Activated CD4-positive, CD25-positive, alpha-beta regulatory T cell treated with anti-CD3 and anti-CD28 coated beads, Interleukin-2, amount 50 U/mL, for 72 hours (primary cell): ENCODE measurements around the gene DEAF1.

ENCODE experiments used
- DNase-seq: peaks from one replicate; pipeline ENCODE4 v3.0.0; 2021

The DEAF1 gene

DNA sequence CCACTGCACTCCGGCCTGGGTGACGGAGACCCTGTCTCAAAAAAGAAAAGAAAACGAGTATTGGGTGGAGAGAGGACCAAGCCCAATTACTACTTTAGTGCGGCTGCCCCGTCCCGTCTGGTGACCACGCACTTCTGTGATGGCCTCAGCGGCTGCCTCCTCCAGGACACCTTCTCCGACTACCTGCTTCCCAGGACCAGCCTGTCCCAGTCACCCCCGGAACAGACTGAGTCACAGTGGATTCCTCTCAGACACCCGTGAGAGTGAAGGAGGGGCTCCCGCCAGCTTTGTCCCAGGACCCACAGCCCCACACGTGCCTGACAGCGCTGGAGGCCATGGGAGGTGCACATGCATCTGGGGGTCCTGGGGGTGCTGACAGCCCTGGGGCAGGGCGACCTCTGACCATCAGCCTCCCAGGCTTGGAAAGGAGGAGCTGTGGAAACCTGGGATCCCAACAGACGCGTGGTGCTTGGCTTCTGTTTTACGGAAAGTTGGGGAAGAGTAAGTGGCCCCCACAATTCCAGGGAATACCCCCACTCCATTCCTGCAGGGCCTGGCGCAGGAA is 53.1 kb downstream of the DEAF1 start:
- DNase-seq, result no peak

GRCh38 chr11:640021-640706 is 54.9 kb downstream of the DEAF1 start:
- no peak for DNase-seq

DNA sequence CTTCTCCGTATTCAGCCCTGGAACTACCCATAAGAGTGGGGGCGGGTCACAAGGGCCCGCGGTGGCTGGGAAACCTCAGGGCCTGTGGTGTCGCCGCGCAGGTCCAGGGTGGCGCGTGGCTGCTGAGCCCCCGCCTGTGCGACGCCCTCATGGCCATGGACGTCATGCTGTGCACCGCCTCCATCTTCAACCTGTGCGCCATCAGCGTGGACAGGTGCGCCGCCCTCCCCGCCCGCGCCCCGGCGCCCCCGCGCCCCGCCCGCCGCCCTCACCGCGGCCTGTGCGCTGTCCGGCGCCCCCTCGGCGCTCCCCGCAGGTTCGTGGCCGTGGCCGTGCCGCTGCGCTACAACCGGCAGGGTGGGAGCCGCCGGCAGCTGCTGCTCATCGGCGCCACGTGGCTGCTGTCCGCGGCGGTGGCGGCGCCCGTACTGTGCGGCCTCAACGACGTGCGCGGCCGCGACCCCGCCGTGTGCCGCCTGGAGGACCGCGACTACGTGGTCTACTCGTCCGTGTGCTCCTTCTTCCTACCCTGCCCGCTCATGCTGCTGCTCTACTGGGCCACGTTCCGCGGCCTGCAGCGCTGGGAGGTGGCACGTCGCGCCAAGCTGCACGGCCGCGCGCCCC is 55.6 kb downstream of the DEAF1 start:
- DNase-seq, result no peak

- no peak for DNase-seq
These were observed 56.2 kb downstream of the DEAF1 start for GRCh38 chr11:638631-639331.

DNA sequence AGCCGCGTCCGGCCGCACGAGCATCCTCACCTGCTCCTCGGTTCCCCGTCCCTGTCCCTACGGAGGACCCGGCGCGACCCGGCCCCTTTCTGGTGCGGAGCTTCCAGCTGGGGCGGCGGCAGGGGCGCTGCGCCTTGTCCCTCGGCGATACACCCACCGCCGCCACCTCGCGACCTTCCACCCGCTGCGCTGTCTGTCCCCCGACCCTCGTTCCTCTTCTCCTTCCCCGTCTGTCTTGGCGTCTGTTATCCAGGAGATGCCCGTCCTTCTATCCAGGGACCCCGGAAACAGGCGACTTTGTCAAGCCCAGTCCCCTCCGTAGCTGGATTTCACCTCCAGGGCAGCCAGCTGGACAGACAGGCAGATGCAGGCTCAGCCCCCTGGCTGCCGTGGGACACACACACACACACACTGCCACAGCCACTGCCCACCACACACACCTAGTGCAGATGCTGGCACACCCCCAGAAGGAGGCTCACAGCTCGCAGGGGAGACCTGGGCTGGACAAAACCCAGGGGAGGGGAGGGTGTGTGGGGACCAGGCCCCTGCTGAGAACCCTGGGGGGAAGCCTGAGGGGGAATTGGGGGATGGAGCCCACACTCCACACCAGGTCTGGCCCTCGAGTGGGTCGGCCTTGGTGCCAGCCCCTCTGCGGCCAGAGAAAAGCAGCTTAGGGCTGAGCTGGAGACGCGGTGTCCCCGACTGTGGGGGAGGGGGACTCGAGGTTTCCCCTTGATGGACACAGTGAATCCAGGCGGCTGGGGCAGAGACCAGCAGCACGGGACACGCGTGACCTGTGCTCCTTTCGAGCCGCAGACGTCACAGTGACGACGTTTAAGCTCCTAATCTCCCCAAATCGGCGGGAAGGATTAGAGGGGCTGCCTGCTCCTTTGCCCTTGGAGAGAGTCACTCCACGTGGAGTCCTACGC is 57.2 kb downstream of the DEAF1 start:
- no peak for DNase-seq

- DNase-seq, result no peak
These were observed 57.8 kb downstream of the DEAF1 start for GRCh38 chr11:637333-637592.

GRCh38 chr11:636511-637332 is 58.3 kb downstream of the DEAF1 start, which contains the start of gene DRD4:
TSS of gene DRD4 (plus strand) at chr11:637269. CDS start at chr11:637305, 36 bp downstream.
- no peak for DNase-seq

DNA sequence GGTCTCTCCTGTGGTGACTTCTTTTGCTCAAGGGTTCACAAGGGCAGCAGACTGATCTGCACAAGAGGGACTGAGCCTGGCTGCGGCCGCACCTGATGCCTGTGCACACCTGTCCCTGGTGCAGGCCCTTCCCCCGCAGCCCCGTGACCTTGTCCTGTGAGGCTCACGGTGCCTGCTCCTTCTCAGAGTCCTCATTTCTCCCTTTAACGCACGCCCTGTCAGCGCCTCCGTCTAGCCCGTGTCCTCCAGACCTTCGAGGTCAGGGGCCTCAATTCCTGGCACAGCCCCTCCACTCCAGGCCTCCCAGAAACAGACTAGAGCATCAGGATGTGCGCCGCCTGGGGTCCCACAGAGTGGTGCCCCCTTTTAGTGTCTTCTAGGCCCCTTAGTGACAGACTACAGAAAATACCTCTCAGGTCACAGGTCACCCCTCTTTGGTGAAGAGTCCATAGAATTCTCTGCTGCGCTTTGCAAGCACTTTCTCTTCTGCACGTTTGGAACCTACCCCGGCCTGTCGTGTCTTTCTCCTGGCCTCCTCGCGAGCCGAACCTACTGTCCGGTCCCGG is 59.0 kb downstream of the DEAF1 start:
- no peak for DNase-seq

- DNase-seq, result no peak
These were observed 64.2 kb downstream of the DEAF1 start for GRCh38 chr11:630871-631270.

GRCh38 chr11:629237-629583 is 65.8 kb downstream of the DEAF1 start:
- no peak for DNase-seq

DNA sequence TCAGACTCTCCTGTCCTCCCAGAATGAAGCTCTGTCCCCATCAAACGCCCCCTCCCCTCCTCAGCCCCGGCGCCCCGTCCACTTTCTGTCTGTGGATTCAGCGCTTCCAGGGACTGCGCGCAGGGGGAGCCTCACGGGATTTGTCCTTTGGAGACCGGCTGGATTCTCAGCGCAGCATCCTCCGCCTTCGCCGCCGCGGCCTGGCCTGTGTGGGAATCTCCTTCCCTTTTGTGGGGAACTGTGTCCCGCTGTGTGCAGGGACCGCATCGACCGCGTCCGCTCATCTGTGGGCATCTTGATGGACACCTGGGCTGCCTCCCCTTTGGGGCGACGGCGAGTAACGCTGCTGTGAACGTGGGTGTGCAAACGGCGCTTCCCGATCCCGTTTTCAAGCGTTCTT is 67.0 kb downstream of the DEAF1 start:
- no peak for DNase-seq

DNA sequence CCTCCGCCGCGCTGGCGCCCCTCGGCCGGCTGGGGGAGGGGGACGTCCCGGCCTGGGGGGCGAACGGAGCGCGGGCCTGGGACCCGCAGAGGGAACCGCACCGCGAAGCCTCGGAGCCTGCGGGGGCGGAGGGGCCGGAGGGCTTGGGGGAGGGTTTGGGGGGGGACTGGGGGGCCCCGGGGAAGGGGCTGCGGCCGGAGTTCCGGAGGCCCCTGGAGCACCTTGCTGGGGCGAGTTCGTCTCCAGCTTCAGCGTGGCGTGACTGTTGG is 67.8 kb downstream of the DEAF1 start:
- DNase-seq, result no peak

DNA sequence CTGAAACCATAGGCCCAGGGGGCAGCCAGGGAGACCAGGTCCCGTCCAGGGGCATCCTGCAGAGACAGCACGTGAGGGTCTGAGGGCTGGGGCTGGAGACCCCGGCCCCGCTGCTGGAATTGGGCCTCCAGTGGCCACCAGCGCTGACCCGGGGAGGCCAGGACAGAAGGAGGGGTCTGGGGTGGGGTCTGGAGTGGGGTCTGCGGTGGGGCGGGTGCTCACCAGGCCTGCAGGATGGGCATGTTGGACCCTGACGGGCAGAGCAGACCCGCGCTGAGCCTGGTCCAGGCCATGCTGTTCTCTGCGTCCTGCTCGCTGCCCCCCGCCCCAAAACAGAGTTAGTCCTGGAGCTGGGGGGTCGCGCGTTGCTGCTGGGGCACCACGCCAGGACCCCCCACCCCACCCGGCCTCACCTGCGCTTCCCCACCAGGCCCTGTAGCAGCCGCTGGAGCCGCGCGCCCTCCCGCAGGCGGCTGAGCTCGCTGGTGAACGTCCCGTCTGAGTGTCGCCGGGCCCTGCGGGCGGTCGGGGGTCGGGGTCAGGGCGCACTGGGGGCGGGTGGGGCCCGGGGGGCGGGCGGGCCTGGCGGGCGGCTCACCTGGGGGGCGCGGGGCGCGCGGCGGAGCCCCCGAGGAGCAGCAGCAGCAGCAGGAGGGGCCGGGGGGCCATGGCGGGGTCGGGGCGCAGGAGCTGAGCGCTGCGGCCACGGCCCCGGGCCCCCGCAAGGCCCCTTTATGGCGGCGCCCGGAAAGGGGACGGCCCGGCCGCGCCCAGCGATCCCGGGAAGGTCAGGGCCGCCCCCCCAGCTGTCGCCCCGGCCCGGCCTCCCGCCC is 68.3 kb downstream of the DEAF1 start, which contains the start of gene SCT:
SCT (minus strand) TSS at position 707 of the 833 bp plus-strand sequence; CDS start at position 669, 38 bp downstream.
- no peak for DNase-seq

DNA sequence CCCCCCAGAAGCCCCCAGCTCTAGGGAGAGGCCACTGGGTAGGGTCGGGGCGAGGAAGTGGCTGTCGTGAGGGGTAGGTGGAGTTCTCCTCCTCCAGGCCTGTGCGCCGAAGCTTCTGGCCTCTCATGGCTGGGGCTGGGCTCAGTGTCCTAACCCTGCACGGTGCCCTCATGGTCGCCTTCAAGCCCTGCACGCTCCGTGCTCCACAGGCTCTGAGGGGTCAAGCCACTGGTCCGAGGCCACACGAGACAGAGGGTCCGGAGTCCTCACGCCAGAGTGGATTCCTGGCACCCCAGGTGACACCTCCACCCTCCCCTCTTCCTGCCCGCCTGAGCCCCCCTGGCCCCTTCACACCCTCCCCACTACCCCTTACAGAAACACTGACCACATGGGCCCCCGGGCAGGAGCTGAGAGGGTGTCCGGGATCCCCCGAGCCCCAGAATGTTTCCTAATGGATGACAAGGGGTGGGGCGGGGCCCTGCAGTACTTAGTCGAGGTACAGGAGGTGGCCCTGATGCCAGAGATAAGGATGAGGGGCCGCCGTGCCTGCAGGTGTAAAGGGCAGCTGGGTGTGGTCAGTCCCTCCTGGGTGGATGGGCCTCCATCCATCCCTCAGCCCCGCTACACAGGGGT is 69.3 kb downstream of the DEAF1 start:
- no peak for DNase-seq

GRCh38 chr11:624705-625635 is 70.1 kb downstream of the DEAF1 start, which contains the start of gene CDHR5:
TSS of gene CDHR5 (minus strand) at chr11:624955. CDS start at chr11:624902, 53 bp downstream.
- no peak for DNase-seq

- no peak for DNase-seq
These were observed 70.9 kb downstream of the DEAF1 start for GRCh38 chr11:623999-624704.

DNA sequence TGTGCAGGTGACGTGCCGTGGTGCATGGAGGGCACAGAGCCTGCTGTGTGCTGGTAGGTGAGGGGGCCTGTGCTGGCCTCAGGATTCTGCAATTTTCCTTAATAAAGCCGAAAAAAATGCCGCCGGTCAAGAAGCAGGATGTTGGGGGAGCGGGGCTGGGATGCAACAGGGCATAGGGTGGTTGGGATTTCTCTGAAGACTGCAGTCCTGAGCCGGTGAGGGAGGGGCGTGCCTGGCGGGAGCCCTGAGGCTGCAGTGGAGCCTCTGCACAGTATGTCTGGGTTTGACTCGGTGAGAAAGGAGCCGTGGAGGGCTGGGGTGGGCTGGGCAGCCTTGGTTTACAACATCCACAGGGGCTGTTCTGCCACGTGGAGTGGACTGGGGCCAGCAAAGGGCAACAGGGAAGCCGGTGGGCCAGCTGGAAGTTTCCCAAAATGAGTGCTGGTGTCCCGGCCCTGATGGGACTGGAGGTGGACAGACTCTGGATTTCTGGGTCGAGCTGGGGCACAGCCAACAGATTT is 71.6 kb downstream of the DEAF1 start:
- DNase-seq, result no peak

GRCh38 chr11:621838-622237 is 73.2 kb downstream of the DEAF1 start:
- no peak for DNase-seq
